Measurements from ENCODE around the gene BEND7.

- TF ChIP-seq CTCF (IDR thresholded peaks at IDR 0.05) (no peak), RFX5 (IDR thresholded peaks at IDR 0.05; ENCODE audit: low read length) (no peak), EP300 (IDR thresholded peaks at IDR 0.05; ENCODE audit: borderline replicate concordance in 1 of 2, low read depth in 1 of 2, low read length in 1 of 2) (no peak), MAX (IDR thresholded peaks at IDR 0.05; ENCODE audit: low read depth) (no peak)
Measured at GRCh38 chr10:13399752-13400151, 129.1 kb downstream of the BEND7 start.
